Neural progenitor cell (in vitro differentiated cells): ENCODE data around the gene IFNAR2.
A peak's percentile ranks its signal among the peaks of the same experiment; 100 is the strongest.

ENCODE experiments used
- EZH2 ChIP-seq: fragments of 200-600 bp; sonication (generic); IDR thresholded peaks from 2 replicates; pipeline ENCODE4 v1.6.1; 2017; ENCODE audit warnings: antibody characterized with exemption, mild to moderate bottlenecking, moderate library complexity
- EZH2phosphoT487 ChIP-seq: fragments of 200-600 bp; sonication (generic); IDR thresholded peaks from 2 replicates; pipeline ENCODE4 v1.6.1; 2017; ENCODE audit warnings: antibody characterized with exemption

GRCh38 chr21:33229784-33230544 lies at the start of gene IFNAR2:
- TF ChIP-seq EZH2phosphoT487 (peak; percentile 40), EZH2 (peak; percentile 47)
